ENCODE results near the gene CHST15.

DNA sequence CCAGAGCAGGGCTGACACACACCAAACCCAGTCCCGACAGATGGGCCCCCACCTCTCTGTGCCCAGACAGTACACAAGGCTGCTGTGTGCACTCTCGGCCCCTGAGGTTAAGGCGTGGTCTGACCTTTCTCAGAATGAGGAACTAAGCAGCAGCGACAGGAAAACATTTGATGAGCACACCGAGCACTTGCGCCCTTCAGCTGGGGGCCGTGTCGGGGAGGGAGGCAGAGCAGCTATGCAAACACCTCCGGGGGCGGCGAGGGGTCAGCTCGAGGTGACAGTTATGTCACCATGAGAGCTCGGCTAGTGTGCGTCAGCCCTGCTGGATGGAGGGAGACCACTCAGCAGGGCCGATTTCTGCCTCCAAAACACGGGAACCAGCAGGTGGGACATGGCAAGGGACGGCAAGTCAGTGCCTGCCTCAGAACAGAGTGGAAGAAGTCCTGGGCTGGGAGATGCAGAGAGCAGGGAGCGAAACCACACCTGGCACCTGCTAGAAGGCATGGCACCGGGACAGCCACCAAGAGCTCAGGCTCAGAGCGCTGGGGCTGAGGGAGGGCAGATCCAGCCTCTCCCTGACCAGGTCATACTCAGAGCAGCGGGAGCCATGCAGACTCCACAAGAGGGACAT lies 57.4 kb downstream of the CHST15 start:
- TF ChIP-seq EZH2phosphoT487 (IDR thresholded peaks at IDR 0.05; ENCODE audit: borderline replicate concordance, low read length) (no peak), EZH2 (IDR thresholded peaks at IDR 0.05; ENCODE audit: low read length, unreplicated experiment) (no peak)

Data from PC-3 (cell line).